Duodenal mucosa (tissue), 2 donors: ENCODE results near the gene GRIN2D.

Experiments used
- H3K27ac ChIP-seq: one replicate; pipeline ENCODE4 v1.7.0; 2013; ENCODE audit warnings: low read depth, low read length
- H3K27me3 ChIP-seq, 2 donors: one replicate each; pipeline ENCODE4 v1.7.0; 2013; ENCODE audit warnings: low read length in 2 of 2, control low read depth in 1 of 2; ENCODE audit not compliant: insufficient read depth in 2 of 2, control insufficient read depth in 1 of 2
- H3K36me3 ChIP-seq, 2 donors: one replicate each; pipeline ENCODE4 v1.7.0; 2013; ENCODE audit warnings: low read length in 2 of 2, control low read depth in 1 of 2; ENCODE audit not compliant: insufficient read depth in 2 of 2, control insufficient read depth in 1 of 2
- H3K4me1 ChIP-seq, 2 donors: one replicate each; pipeline ENCODE4 v1.7.0; 2013; ENCODE audit warnings: low read length in 2 of 2, control low read depth in 1 of 2; ENCODE audit not compliant: insufficient read depth in 2 of 2, control insufficient read depth in 1 of 2
- H3K4me3 ChIP-seq, 2 donors: one replicate each; pipeline ENCODE4 v1.7.0; 2013; ENCODE audit warnings: low read length in 2 of 2, low read depth in 1 of 2
- H3K9ac ChIP-seq, 2 donors: one replicate each; pipeline ENCODE4 v1.7.0; 2013; ENCODE audit warnings: low read length in 2 of 2, low read depth in 1 of 2
- H3K9me3 ChIP-seq, 2 donors: one replicate each; pipeline ENCODE4 v1.7.0; 2013; ENCODE audit warnings: low read length in 2 of 2, control low read depth in 1 of 2; ENCODE audit not compliant: control insufficient read depth in 1 of 2

The GRIN2D gene

GRCh38 chr19:48405850-48406249, 12.4 kb downstream of the GRIN2D start:
- Histone ChIP-seq H3K4me3 (no peak overlapping the region), H3K9ac (no peak overlapping the region), H3K9me3 (no peaks in the 10 kb centered on the region), H3K27ac (no peak overlapping the region), H3K36me3 (no peaks in the 10 kb centered on the region), H3K4me1 (no peaks in the 10 kb centered on the region), H3K27me3 (no peaks in the 10 kb centered on the region)

GRCh38 chr19:48413879-48414587, 20.6 kb downstream of the GRIN2D start:
- H3K36me3 ChIP-seq: no peaks in the 10 kb centered on the region
- no peak overlapping the region for H3K9ac ChIP-seq
- peaks cover 0 to 14% of the 10 kb centered on the region in 2 donors for H3K27me3 ChIP-seq
- H3K4me3 ChIP-seq: peak overlapping the region; percentile 46 to 53
- no peaks in the 10 kb centered on the region for H3K9me3 ChIP-seq
- no peak overlapping the region for H3K27ac ChIP-seq
- H3K4me1 ChIP-seq: peaks cover 7 to 10% of the 10 kb centered on the region in 2 donors

GRCh38 chr19:48415395-48415794, 21.9 kb downstream of the GRIN2D start:
- H3K4me3 ChIP-seq: peak overlapping the region in 1 of 2 donors; percentile 40
- peaks cover 7 to 10% of the 10 kb centered on the region in 2 donors for H3K4me1 ChIP-seq
- no peaks in the 10 kb centered on the region for H3K36me3 ChIP-seq
- H3K9me3 ChIP-seq: no peaks in the 10 kb centered on the region
- H3K9ac ChIP-seq: no peak overlapping the region
- H3K27ac ChIP-seq: no peak overlapping the region
- peaks cover 0 to 14% of the 10 kb centered on the region in 2 donors for H3K27me3 ChIP-seq

GRCh38 chr19:48415806-48416221, 22.3 kb downstream of the GRIN2D start:
- no peaks in the 10 kb centered on the region for H3K9me3 ChIP-seq
- no peaks in the 10 kb centered on the region for H3K36me3 ChIP-seq
- peaks cover 0 to 14% of the 10 kb centered on the region in 2 donors for H3K27me3 ChIP-seq
- no peak overlapping the region for H3K9ac ChIP-seq
- H3K4me3 ChIP-seq: peak overlapping the region in 1 of 2 donors; percentile 40
- H3K4me1 ChIP-seq: peaks cover 7 to 10% of the 10 kb centered on the region in 2 donors
- no peak overlapping the region for H3K27ac ChIP-seq

GRCh38 chr19:48417421-48417820, 24.0 kb downstream of the GRIN2D start:
- H3K4me3 ChIP-seq: no peak overlapping the region
- H3K9me3 ChIP-seq: no peaks in the 10 kb centered on the region
- H3K27me3 ChIP-seq: peaks cover 0 to 14% of the 10 kb centered on the region in 2 donors

GRCh38 chr19:48418317-48419064, 25.0 kb downstream of the GRIN2D start:
- H3K4me1 ChIP-seq: peaks cover 7 to 10% of the 10 kb centered on the region in 2 donors
- H3K9me3 ChIP-seq: no peaks in the 10 kb centered on the region
- H3K9ac ChIP-seq: no peak overlapping the region
- H3K4me3 ChIP-seq: no peak overlapping the region
- H3K36me3 ChIP-seq: no peaks in the 10 kb centered on the region
- H3K27me3 ChIP-seq: peaks cover 0 to 14% of the 10 kb centered on the region in 2 donors
- no peak overlapping the region for H3K27ac ChIP-seq

More at GRCh38 chr19:48417421-48417820, 24.0 kb downstream of the GRIN2D start:
- Histone ChIP-seq H3K27ac (no peak overlapping the region), H3K36me3 (no peaks in the 10 kb centered on the region), H3K4me1 (peaks cover 7 to 10% of the 10 kb centered on the region in 2 donors), H3K9ac (no peak overlapping the region)

GRCh38 chr19:48419158-48419920, 25.9 kb downstream of the GRIN2D start:
- Histone ChIP-seq H3K9ac (no peak overlapping the region), H3K9me3 (no peaks in the 10 kb centered on the region), H3K27ac (no peak overlapping the region), H3K4me1 (peaks cover 7 to 10% of the 10 kb centered on the region in 2 donors), H3K36me3 (no peaks in the 10 kb centered on the region), H3K27me3 (peaks cover 0 to 14% of the 10 kb centered on the region in 2 donors), H3K4me3 (peak overlapping the region in 1 of 2 donors; percentile 57)

GRCh38 chr19:48421548-48421947, 28.1 kb downstream of the GRIN2D start:
- Histone ChIP-seq H3K9me3 (no peaks in the 10 kb centered on the region), H3K27ac (no peak overlapping the region), H3K27me3 (peaks cover 0 to 6% of the 10 kb centered on the region in 2 donors), H3K9ac (no peak overlapping the region), H3K36me3 (no peaks in the 10 kb centered on the region), H3K4me3 (no peak overlapping the region), H3K4me1 (peaks cover 0 to 4% of the 10 kb centered on the region in 2 donors)

- H3K4me3 ChIP-seq: no peak overlapping the region
- H3K9ac ChIP-seq: no peak overlapping the region
- H3K36me3 ChIP-seq: no peaks in the 10 kb centered on the region
- no peaks in the 10 kb centered on the region for H3K4me1 ChIP-seq
- H3K27me3 ChIP-seq: no peaks in the 10 kb centered on the region
- no peak overlapping the region for H3K27ac ChIP-seq
- H3K9me3 ChIP-seq: no peaks in the 10 kb centered on the region
These were observed 31.3 kb downstream of the GRIN2D start for GRCh38 chr19:48424694-48425219.
